ENCODE data around the gene FAM219B.

The FAM219B gene

GRCh38 chr15:74873036-74873755 is 33.5 kb downstream of the FAM219B start, which contains the start of gene SCAMP2:
TSS of gene SCAMP2 (minus strand) at chr15:74873365. CDS start at chr15:74873255, 110 bp downstream.
- no peak for TF ChIP-seq CTCF (IDR thresholded peaks at IDR 0.05; ENCODE audit: poor library complexity, severe bottlenecking)
- Histone ChIP-seq H3K4me1 (ENCODE audit: insufficient read depth, poor library complexity, severe bottlenecking) (peaks cover 23% of the 10 kb centered on the region), H3K36me3 (ENCODE audit: low read depth) (peaks cover 11% of the 10 kb centered on the region), H3K27ac (ENCODE audit: poor library complexity, severe bottlenecking) (peak within 1 kb of the TSS; percentile 74), H3K9me3 (ENCODE audit: severe bottlenecking) (no peaks in the 10 kb centered on the region), H3K4me3 (ENCODE audit: severe bottlenecking) (peak within 1 kb of the TSS; percentile 97), H3K27me3 (ENCODE audit: insufficient read depth, poor library complexity, severe bottlenecking) (no peaks in the 10 kb centered on the region)
- peak; percentile 97 for ATAC-seq (ENCODE audit: low read depth)
- DNase-seq (ENCODE audit: low spot score), result peak; percentile 100

- Histone ChIP-seq H3K4me3 (ENCODE audit: severe bottlenecking) (peak overlapping the region; percentile 97), H3K27me3 (ENCODE audit: insufficient read depth, poor library complexity, severe bottlenecking) (no peaks in the 10 kb centered on the region), H3K9me3 (ENCODE audit: severe bottlenecking) (no peaks in the 10 kb centered on the region), H3K27ac (ENCODE audit: poor library complexity, severe bottlenecking) (peak overlapping the region; percentile 74), H3K4me1 (ENCODE audit: insufficient read depth, poor library complexity, severe bottlenecking) (peaks cover 29% of the 10 kb centered on the region), H3K36me3 (ENCODE audit: low read depth) (peaks cover 17% of the 10 kb centered on the region)
- ATAC-seq (ENCODE audit: low read depth), result peak; percentile 1; the same call in 2 of the 3 replicates
- no peak for TF ChIP-seq CTCF (IDR thresholded peaks at IDR 0.05; ENCODE audit: poor library complexity, severe bottlenecking)
- no peak for DNase-seq (ENCODE audit: low spot score)
Measured at GRCh38 chr15:74872702-74873035, 34.0 kb downstream of the FAM219B start.

- TF ChIP-seq CTCF (IDR thresholded peaks at IDR 0.05; ENCODE audit: poor library complexity, severe bottlenecking), result no peak
- H3K9me3 ChIP-seq (ENCODE audit: severe bottlenecking), result no peaks in the 10 kb centered on the region
- peak; percentile 29 for ATAC-seq (ENCODE audit: low read depth)
- DNase-seq (ENCODE audit: low spot score), result no peak
- H3K36me3 ChIP-seq (ENCODE audit: low read depth), result peaks cover 26% of the 10 kb centered on the region
- H3K4me3 ChIP-seq (ENCODE audit: severe bottlenecking), result no peak overlapping the region
- peak overlapping the region; percentile 74 for H3K27ac ChIP-seq (ENCODE audit: poor library complexity, severe bottlenecking)
- peaks cover 45% of the 10 kb centered on the region for H3K4me1 ChIP-seq (ENCODE audit: insufficient read depth, poor library complexity, severe bottlenecking)
- no peaks in the 10 kb centered on the region for H3K27me3 ChIP-seq (ENCODE audit: insufficient read depth, poor library complexity, severe bottlenecking)
Measured at GRCh38 chr15:74870436-74871215, 36.0 kb downstream of the FAM219B start.

GRCh38 chr15:74869726-74870407 is 36.8 kb downstream of the FAM219B start:
- TF ChIP-seq CTCF (IDR thresholded peaks at IDR 0.05; ENCODE audit: poor library complexity, severe bottlenecking), result no peak
- Histone ChIP-seq H3K27ac (ENCODE audit: poor library complexity, severe bottlenecking) (peak overlapping the region; percentile 74), H3K36me3 (ENCODE audit: low read depth) (peaks cover 26% of the 10 kb centered on the region), H3K27me3 (ENCODE audit: insufficient read depth, poor library complexity, severe bottlenecking) (no peaks in the 10 kb centered on the region), H3K9me3 (ENCODE audit: severe bottlenecking) (no peaks in the 10 kb centered on the region), H3K4me3 (ENCODE audit: severe bottlenecking) (no peak overlapping the region), H3K4me1 (ENCODE audit: insufficient read depth, poor library complexity, severe bottlenecking) (peaks cover 49% of the 10 kb centered on the region)
- no peak for ATAC-seq (ENCODE audit: low read depth)
- no peak for DNase-seq (ENCODE audit: low spot score)
